ENCODE measurements around the gene CSNK2A1. TPM values are rescaled to one million over a fixed set of nuclear protein-coding genes. Genes with fewer than 3 reads are reported as not detected.

The CSNK2A1 gene
- 84.8 TPM for total RNA-seq
- long read RNA-seq, full-length matches to known transcripts = 47 of 54 reads
- long read RNA-seq, partial matches to known transcripts = 4 of 54 reads
- long read RNA-seq, other reads (novel, unspliced or antisense) = 3 of 54 reads

GRCh38 chr20:543369-544152, at the start of gene CSNK2A1:
TSS of gene CSNK2A1 (minus strand) at chr20:543790. CDS start at chr20:508551, 35,239 bp downstream.
- intact Hi-C loops (cut with DNase I) = no loop called here
- Histone ChIP-seq H3K27me3 (no peaks in the 10 kb centered on the region), H3K9me3 (no peaks in the 10 kb centered on the region), H3K4me1 (peaks cover 22% of the 10 kb centered on the region), H3K36me3 (no peaks in the 10 kb centered on the region), H3K4me3 (peak within 1 kb of the TSS; percentile 98), H3K27ac (peak within 1 kb of the TSS; percentile 88)
- no peak for TF ChIP-seq CTCF (IDR thresholded peaks at IDR 0.05)
- ATAC-seq (peak; percentile 99), DNase-seq (peak; percentile 97)

- intact Hi-C loops (cut with DNase I) = no loop called here
- ATAC-seq = no peak
Measured at GRCh38 chr20:592506-592905, 48.9 kb upstream of the CSNK2A1 start.

GRCh38 chr20:591941-592340, 48.4 kb upstream of the CSNK2A1 start:
- H3K36me3 ChIP-seq = no peaks in the 10 kb centered on the region
- no peaks in the 10 kb centered on the region for H3K9me3 ChIP-seq
- intact Hi-C loops (cut with DNase I) = no loop called here
- TF ChIP-seq CTCF (IDR thresholded peaks at IDR 0.05) = no peak
- no peak overlapping the region for H3K4me3 ChIP-seq
- H3K27me3 ChIP-seq = no peaks in the 10 kb centered on the region
- H3K27ac ChIP-seq = no peak overlapping the region
- ATAC-seq (no peak), DNase-seq (no peak)
- H3K4me1 ChIP-seq = no peaks in the 10 kb centered on the region

More at GRCh38 chr20:592506-592905, 48.9 kb upstream of the CSNK2A1 start:
- DNase-seq = no peak
- H3K4me3 ChIP-seq = no peak overlapping the region
- no peaks in the 10 kb centered on the region for H3K9me3 ChIP-seq
- no peak for TF ChIP-seq CTCF (IDR thresholded peaks at IDR 0.05)
- no peaks in the 10 kb centered on the region for H3K27me3 ChIP-seq
- H3K27ac ChIP-seq = no peak overlapping the region
- H3K36me3 ChIP-seq = no peaks in the 10 kb centered on the region
- H3K4me1 ChIP-seq = no peaks in the 10 kb centered on the region

- no peaks in the 10 kb centered on the region for H3K36me3 ChIP-seq
- ATAC-seq = no peak
- peak; percentile 55 for DNase-seq
- no peak overlapping the region for H3K27ac ChIP-seq
- H3K4me1 ChIP-seq = no peaks in the 10 kb centered on the region
- TF ChIP-seq CTCF (IDR thresholded peaks at IDR 0.05) = no peak
- H3K9me3 ChIP-seq = no peaks in the 10 kb centered on the region
- intact Hi-C loops (cut with DNase I) = no loop called here
- no peak overlapping the region for H3K4me3 ChIP-seq
- no peaks in the 10 kb centered on the region for H3K27me3 ChIP-seq
Measured at GRCh38 chr20:588932-589672, 45.5 kb upstream of the CSNK2A1 start.

- no peaks in the 10 kb centered on the region for H3K36me3 ChIP-seq
- ATAC-seq (no peak), DNase-seq (no peak)
- H3K27ac ChIP-seq = no peak overlapping the region
- H3K9me3 ChIP-seq = no peaks in the 10 kb centered on the region
- TF ChIP-seq CTCF (IDR thresholded peaks at IDR 0.05) = no peak
- H3K27me3 ChIP-seq = peaks cover 2% of the 10 kb centered on the region
- no peaks in the 10 kb centered on the region for H3K4me1 ChIP-seq
- H3K4me3 ChIP-seq = no peak overlapping the region
- intact Hi-C loops (cut with DNase I) = no loop called here
Measured at GRCh38 chr20:588476-588875, 44.9 kb upstream of the CSNK2A1 start.
